HepG2 (cell line): ENCODE results near the gene ENTPD1. TPM values are rescaled to one million over a fixed set of nuclear protein-coding genes. Genes with fewer than 3 reads are reported as not detected.

Experiments used
- ATAC-seq: fragments of 200-7000 bp; cut with Tn5 transposase; 3 replicates; pipeline ENCODE4 v1.9.1; 2020; ENCODE audit warnings: mild to moderate bottlenecking, moderate library complexity
- BruUV-seq: library from RNA; stranded (reverse); fragments of 400-500 nt; replicated peaks from 2 replicates; lab custom pipeline; 2021; lab: Mats Ljungman, UMichigan
- CTCF ChIA-PET: fragments of 300-600 bp; formaldehyde crosslinking; extraction: SDS; loops from one replicate; lab custom pipeline; 2021; ENCODE audit warnings: low total read pairs, inconsistent platforms, low intra/inter-chr PET ratio; lab: Yijun Ruan, JAX
- POLR2A ChIA-PET: fragments of 350-600 bp; sonication (Branson Sonifier 250); formaldehyde crosslinking; loops from one replicate; lab custom pipeline; 2020; ENCODE audit warnings: antibody characterized with exemption, inconsistent platforms; lab: Yijun Ruan, JAX
- DNase-seq: peaks from one replicate; pipeline ENCODE4 v3.0.0-alpha.2; 2015; ENCODE audit warnings: low spot score
- FAIRE-seq: peaks from 3 replicates; lab custom pipeline; 2011; peaks lifted over from hg19 to GRCh38; lab: Jason Lieb, UNC
- H2AFZ ChIP-seq: one replicate; pipeline ENCODE4 v1.6.1; 2011; ENCODE audit warnings: low read length, inconsistent platforms
- H3K27ac ChIP-seq: fragments of 300-600 bp; 3 replicates; pipeline ENCODE4 v1.8.0; 2011; ENCODE audit warnings: mixed run types, mild to moderate bottlenecking, mixed read lengths, low read length, inconsistent platforms; ENCODE audit not compliant: insufficient read depth; ENCODE audit errors: extremely low read length
- H3K27me3 ChIP-seq, 2 experiments: fragments of 200-600 bp in 1 of 2; 2 replicates in 1 of 2; 3 replicates in 1 of 2; pipeline versions ENCODE4 v1.6.0 to v1.8.0; 2011; ENCODE audit warnings: low read length in 2 of 2, mild to moderate bottlenecking in 2 of 2, moderate library complexity in 2 of 2, inconsistent platforms in 1 of 2; ENCODE audit not compliant: insufficient read depth in 2 of 2, control insufficient read depth in 1 of 2
- H3K36me3 ChIP-seq, 2 experiments: fragments of 200-600 bp in 1 of 2; replicated peaks in 1 of 2; 2 replicates in 1 of 2; 3 replicates in 1 of 2; pipeline versions ENCODE4 v1.5.1 to v1.8.0; 2011; ENCODE audit warnings: low read length in 2 of 2, inconsistent platforms in 1 of 2; ENCODE audit not compliant: insufficient read depth in 2 of 2, control insufficient read depth in 1 of 2
- H3K4me1 ChIP-seq: 2 replicates; pipeline ENCODE4 v1.5.1; 2012; ENCODE audit warnings: low read length, inconsistent platforms; ENCODE audit not compliant: insufficient read depth
- H3K4me2 ChIP-seq: 2 replicates; pipeline ENCODE4 v1.6.0; 2011; ENCODE audit warnings: low read depth, low read length, inconsistent platforms
- H3K4me3 ChIP-seq, 3 experiments: fragments of 200-600 bp in 1 of 3; sonication (generic), shearing (Covaris generic) in 1 of 3; replicated peaks in 1 of 3; 2 replicates each; pipeline ENCODE4 v1.5.1; 2011 to 2016; ENCODE audit warnings: low read length in 3 of 3, inconsistent platforms in 2 of 3, low read depth in 2 of 3, mild to moderate bottlenecking in 2 of 3, control low read depth in 1 of 3, mixed read lengths in 1 of 3; ENCODE audit not compliant: insufficient read depth in 1 of 3
- H3K79me2 ChIP-seq: one replicate; pipeline ENCODE4 v1.6.1; 2011; ENCODE audit warnings: low read length, inconsistent platforms; ENCODE audit not compliant: insufficient read depth
- H3K9ac ChIP-seq: 2 replicates; pipeline ENCODE4 v1.6.0; 2011; ENCODE audit warnings: mild to moderate bottlenecking, low read depth, low read length, inconsistent platforms; ENCODE audit not compliant: insufficient read depth
- H3K9me3 ChIP-seq: 2 replicates; pipeline ENCODE4 v1.5.1; 2012; ENCODE audit warnings: mild to moderate bottlenecking, low read length
- H4K20me1 ChIP-seq: 2 replicates; pipeline ENCODE4 v1.6.0; 2011; ENCODE audit warnings: inconsistent platforms, mild to moderate bottlenecking, low read length, moderate library complexity; ENCODE audit not compliant: insufficient read depth
- CEBPG ChIP-seq: IDR thresholded peaks from 2 replicates; pipeline ENCODE4 v1.6.1; 2016
- DPF2 ChIP-seq: sonication (generic); formaldehyde crosslinking; IDR thresholded peaks from 2 replicates; pipeline ENCODE4 v1.4.0; 2020; ENCODE audit warnings: mild to moderate bottlenecking, low read depth, missing genetic modification reagents, borderline replicate concordance
- HOXA5 ChIP-seq: sonication (generic); formaldehyde crosslinking; IDR thresholded peaks from 2 replicates; pipeline ENCODE4 v1.4.0; 2020; ENCODE audit warnings: missing genetic modification reagents
- MAX ChIP-seq: IDR thresholded peaks from 2 replicates; pipeline ENCODE4 v1.6.1; 2012; ENCODE audit warnings: inconsistent platforms
- SRSF9 ChIP-seq: fragments of 200-400 bp; formaldehyde crosslinking; IDR thresholded peaks from 2 replicates; pipeline ENCODE4 v1.6.1; 2018; ENCODE audit warnings: borderline replicate concordance, mild to moderate bottlenecking, low read depth, low read length; ENCODE audit not compliant: insufficient read depth, poor library complexity, severe bottlenecking
- STAT5B ChIP-seq: sonication (generic); formaldehyde crosslinking; IDR thresholded peaks from 2 replicates; pipeline ENCODE4 v1.4.0; 2020; ENCODE audit warnings: missing genetic modification reagents
- ZBTB38 ChIP-seq: sonication (generic); formaldehyde crosslinking; IDR thresholded peaks from 2 replicates; pipeline ENCODE4 v1.5.1; 2020; ENCODE audit warnings: mild to moderate bottlenecking, missing genetic modification reagents
- ZMAT3 ChIP-seq: sonication (generic); formaldehyde crosslinking; conservative IDR thresholded peaks from 2 replicates; pipeline ENCODE4 v1.7.0; 2021; ENCODE audit warnings: missing genetic modification reagents
- ZMAT5 ChIP-seq: sonication (generic); formaldehyde crosslinking; IDR thresholded peaks from 2 replicates; pipeline ENCODE4 v1.5.0; 2020; ENCODE audit warnings: mild to moderate bottlenecking, low read depth, missing genetic modification reagents, borderline replicate concordance
- ZNF337 ChIP-seq: sonication (generic); formaldehyde crosslinking; IDR thresholded peaks from 2 replicates; pipeline ENCODE4 v1.5.1; 2020; ENCODE audit warnings: missing genetic modification reagents, low read depth, mild to moderate bottlenecking, borderline replicate concordance
- ZNF562 ChIP-seq: sonication (generic); formaldehyde crosslinking; IDR thresholded peaks from 2 replicates; pipeline ENCODE4 v1.8.0; 2022; ENCODE audit warnings: missing genetic modification reagents, borderline replicate concordance
- ZNF883 ChIP-seq: sonication (generic); formaldehyde crosslinking; IDR thresholded peaks from 2 replicates; pipeline ENCODE4 v1.5.1; 2020; ENCODE audit warnings: mild to moderate bottlenecking, missing genetic modification reagents; ENCODE audit errors: not compliant biosample characterization
- ZSCAN20 ChIP-seq: sonication (generic); formaldehyde crosslinking; IDR thresholded peaks from 2 replicates; pipeline ENCODE4 v1.4.0; 2020; ENCODE audit warnings: missing genetic modification reagents, mild to moderate bottlenecking, borderline replicate concordance
- in situ Hi-C: cut with HindIII; loops from 2 replicates; pipeline ENCODE4 v1.10.0; 2017; ENCODE audit warnings: low pct_unique_long_range_greater_than_20kb; ENCODE audit not compliant: extremely low pct_ligation_motif_present
- intact Hi-C: fragments of 100-400 bp; cut with micrococcal nuclease; formaldehyde crosslinking; loops from one replicate; pipeline ENCODE4 v1.10.0; 2022; ENCODE audit not compliant: unreplicated experiment
- polyA plus RNA-seq, 8 experiments: library from polyadenylated mRNA; depleted of rRNA in 3 of 8; stranded (reverse) in 7 of 8; unstranded in 1 of 8; fragments of >200 nt; fragmentation: Illumina TruSeq in 4 of 8; extraction: Trizol in 4 of 8; gene quantifications; 2 replicates each; pipeline versions ENCODE4 v1.2.1 to v1.2.3, GENCODE V29; 2011 to 2016; ENCODE audit warnings: low read depth in 4 of 8, missing spikeins in 1 of 8, mixed read lengths in 1 of 8; ENCODE audit not compliant: insufficient read depth in 1 of 8
- total RNA-seq, 5 experiments: library from RNA; depleted of rRNA; stranded (reverse); fragments of >200 nt; fragmentation: Illumina TruSeq; extraction: Trizol; gene quantifications; 2 replicates each; pipeline ENCODE4 v1.2.3, GENCODE V29; 2016; ENCODE audit warnings: low read depth in 1 of 5
- TF ChIP-seq, protein P1 (sequence below): sonication (generic); formaldehyde crosslinking; IDR thresholded peaks from 2 replicates; pipeline ENCODE4 v1.4.0; 2020; ENCODE audit warnings: low read depth, missing genetic modification reagents
- TF ChIP-seq, protein P2 (sequence below): sonication (generic); formaldehyde crosslinking; IDR thresholded peaks from 2 replicates; pipeline ENCODE4 v1.5.0; 2020; ENCODE audit warnings: missing genetic modification reagents

The ENTPD1 gene
- total and polyA plus RNA-seq, 2 of the 13 experiments (the other 11 are each of a cell fraction or from before 2014, with no cell fraction given): 0.07 TPM

- TF ChIP-seq, protein P1, sequence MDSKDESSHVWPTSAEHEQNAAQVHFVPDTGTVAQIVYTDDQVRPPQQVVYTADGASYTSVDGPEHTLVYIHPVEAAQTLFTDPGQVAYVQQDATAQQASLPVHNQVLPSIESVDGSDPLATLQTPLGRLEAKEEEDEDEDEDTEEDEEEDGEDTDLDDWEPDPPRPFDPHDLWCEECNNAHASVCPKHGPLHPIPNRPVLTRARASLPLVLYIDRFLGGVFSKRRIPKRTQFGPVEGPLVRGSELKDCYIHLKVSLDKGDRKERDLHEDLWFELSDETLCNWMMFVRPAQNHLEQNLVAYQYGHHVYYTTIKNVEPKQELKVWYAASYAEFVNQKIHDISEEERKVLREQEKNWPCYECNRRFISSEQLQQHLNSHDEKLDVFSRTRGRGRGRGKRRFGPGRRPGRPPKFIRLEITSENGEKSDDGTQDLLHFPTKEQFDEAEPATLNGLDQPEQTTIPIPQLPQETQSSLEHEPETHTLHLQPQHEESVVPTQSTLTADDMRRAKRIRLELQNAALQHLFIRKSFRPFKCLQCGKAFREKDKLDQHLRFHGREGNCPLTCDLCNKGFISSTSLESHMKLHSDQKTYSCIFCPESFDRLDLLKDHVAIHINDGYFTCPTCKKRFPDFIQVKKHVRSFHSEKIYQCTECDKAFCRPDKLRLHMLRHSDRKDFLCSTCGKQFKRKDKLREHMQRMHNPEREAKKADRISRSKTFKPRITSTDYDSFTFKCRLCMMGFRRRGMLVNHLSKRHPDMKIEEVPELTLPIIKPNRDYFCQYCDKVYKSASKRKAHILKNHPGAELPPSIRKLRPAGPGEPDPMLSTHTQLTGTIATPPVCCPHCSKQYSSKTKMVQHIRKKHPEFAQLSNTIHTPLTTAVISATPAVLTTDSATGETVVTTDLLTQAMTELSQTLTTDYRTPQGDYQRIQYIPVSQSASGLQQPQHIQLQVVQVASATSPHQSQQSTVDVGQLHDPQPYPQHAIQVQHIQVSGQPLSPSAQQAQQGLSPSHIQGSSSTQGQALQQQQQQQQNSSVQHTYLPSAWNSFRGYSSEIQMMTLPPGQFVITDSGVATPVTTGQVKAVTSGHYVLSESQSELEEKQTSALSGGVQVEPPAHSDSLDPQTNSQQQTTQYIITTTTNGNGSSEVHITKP (CRISPR knock-in tag): no peak
- no peak for TF ChIP-seq ZNF337 (CRISPR knock-in tag)
Observed at GRCh38 chr10:95796504-95796903, 40.5 kb downstream of the ENTPD1 start (continued).

DNA sequence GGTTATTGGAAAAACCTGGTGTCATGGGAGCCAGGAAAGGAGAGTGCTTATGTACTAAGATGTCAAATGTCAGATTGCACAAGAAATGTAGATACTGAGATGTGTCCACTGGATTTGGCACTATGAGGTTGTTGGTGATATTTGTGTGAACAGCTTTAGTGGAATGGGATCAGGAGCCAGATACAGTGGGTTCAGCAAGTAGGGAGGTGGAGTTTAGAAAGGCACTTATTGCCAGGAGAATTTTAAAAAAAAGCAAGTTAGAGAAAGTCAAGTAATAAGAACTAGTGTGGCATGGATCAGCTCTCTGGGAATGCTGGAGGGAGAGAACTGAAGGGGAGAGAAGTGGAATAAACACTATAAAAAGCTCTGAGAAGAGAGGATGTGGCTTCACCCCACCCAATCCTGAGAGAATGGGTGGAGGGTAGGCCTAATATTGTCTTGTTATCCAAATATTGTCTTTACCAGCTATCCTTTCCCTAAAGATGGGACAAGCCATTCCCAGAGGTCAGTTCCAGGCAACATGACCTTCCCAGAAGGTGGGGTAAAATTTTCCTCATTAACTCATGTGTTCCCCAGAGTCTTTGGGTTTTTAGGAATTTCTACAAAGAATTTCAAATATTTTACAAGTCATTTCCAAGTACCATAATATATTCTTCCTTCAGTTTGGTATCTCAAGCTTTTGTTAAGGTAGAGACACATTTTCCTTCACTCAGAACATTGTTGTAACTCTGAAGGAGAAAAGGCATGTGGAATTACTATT is 42.3 kb downstream of the ENTPD1 start:
- no peak for ATAC-seq
- intact Hi-C loops: no loop called here
- Histone ChIP-seq H3K36me3 (no peaks in the 10 kb centered on the region), H3K27ac (no peak overlapping the region), H3K79me2 (no peaks in the 10 kb centered on the region), H3K4me2 (no peak overlapping the region), H4K20me1 (no peaks in the 10 kb centered on the region), H2AFZ (no peak overlapping the region), H3K9ac (no peak overlapping the region), H3K4me3 (no peak overlapping the region), H3K9me3 (no peaks in the 10 kb centered on the region), H3K4me1 (no peaks in the 10 kb centered on the region), H3K27me3 (no peaks in the 10 kb centered on the region; a peak in 1 of 5 replicates)
- no peak for TF ChIP-seq ZBTB38 (CRISPR knock-in tag)
- no peak for TF ChIP-seq ZNF562 (CRISPR knock-in tag)
- TF ChIP-seq CEBPG (CRISPR knock-in tag): no peak
- TF ChIP-seq ZSCAN20 (CRISPR knock-in tag): no peak
- TF ChIP-seq ZMAT3 (CRISPR knock-in tag): no peak
- TF ChIP-seq ZMAT5 (CRISPR knock-in tag): no peak
- TF ChIP-seq, protein P2, sequence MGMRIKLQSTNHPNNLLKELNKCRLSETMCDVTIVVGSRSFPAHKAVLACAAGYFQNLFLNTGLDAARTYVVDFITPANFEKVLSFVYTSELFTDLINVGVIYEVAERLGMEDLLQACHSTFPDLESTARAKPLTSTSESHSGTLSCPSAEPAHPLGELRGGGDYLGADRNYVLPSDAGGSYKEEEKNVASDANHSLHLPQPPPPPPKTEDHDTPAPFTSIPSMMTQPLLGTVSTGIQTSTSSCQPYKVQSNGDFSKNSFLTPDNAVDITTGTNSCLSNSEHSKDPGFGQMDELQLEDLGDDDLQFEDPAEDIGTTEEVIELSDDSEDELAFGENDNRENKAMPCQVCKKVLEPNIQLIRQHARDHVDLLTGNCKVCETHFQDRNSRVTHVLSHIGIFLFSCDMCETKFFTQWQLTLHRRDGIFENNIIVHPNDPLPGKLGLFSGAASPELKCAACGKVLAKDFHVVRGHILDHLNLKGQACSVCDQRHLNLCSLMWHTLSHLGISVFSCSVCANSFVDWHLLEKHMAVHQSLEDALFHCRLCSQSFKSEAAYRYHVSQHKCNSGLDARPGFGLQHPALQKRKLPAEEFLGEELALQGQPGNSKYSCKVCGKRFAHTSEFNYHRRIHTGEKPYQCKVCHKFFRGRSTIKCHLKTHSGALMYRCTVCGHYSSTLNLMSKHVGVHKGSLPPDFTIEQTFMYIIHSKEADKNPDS: no peak
- no peak for TF ChIP-seq HOXA5 (CRISPR knock-in tag)
- no peak for TF ChIP-seq STAT5B
- no peak for TF ChIP-seq MAX
- TF ChIP-seq SRSF9: no peak
- no peak for TF ChIP-seq DPF2
- TF ChIP-seq ZNF883 (CRISPR knock-in tag): no peak
- ChIA-PET POLR2A (no interaction called here), CTCF (no interaction called here)
- BruUV-seq: no TSS peak
- DNase-seq: no peak
- in situ Hi-C loops: no loop called here
- FAIRE-seq: no peak
